BJ (cell line): ENCODE data around the gene CEP85L. TPM values are rescaled to one million over a fixed set of nuclear protein-coding genes. Genes with fewer than 3 reads are reported as not detected.

ENCODE experiments used
- CTCF ChIA-PET: fragments of 350-600 bp; formaldehyde crosslinking; extraction: SDS; loops from one replicate; lab custom pipeline; 2021; ENCODE audit warnings: antibody characterized with exemption, inconsistent platforms; lab: Yijun Ruan, JAX
- POLR2A ChIA-PET: fragments of 300-600 bp; sonication (Branson Sonifier 250); formaldehyde crosslinking; extraction: SDS; loops from one replicate; lab custom pipeline; 2021; ENCODE audit warnings: antibody characterized with exemption; lab: Charles Lee
- DNase-seq: peaks from one replicate; pipeline ENCODE4 v3.0.0-alpha.2; 2011; ENCODE audit warnings: low read depth
- H3K27me3 ChIP-seq: 2 replicates; pipeline ENCODE4 v1.6.0; 2011; ENCODE audit warnings: low read length; ENCODE audit not compliant: control insufficient read depth, insufficient read depth
- H3K36me3 ChIP-seq: 2 replicates; pipeline ENCODE4 v1.5.1; 2011; ENCODE audit warnings: low read length; ENCODE audit not compliant: control insufficient read depth, insufficient read depth
- H3K4me3 ChIP-seq: 2 replicates; pipeline ENCODE4 v1.5.1; 2011; ENCODE audit warnings: low read depth, mild to moderate bottlenecking, control low read depth, low read length
- CTCF ChIP-seq: IDR thresholded peaks from 2 replicates; pipeline ENCODE4 v1.5.1; 2011; ENCODE audit warnings: low read depth, mild to moderate bottlenecking, control low read depth, inconsistent platforms, low read length, moderate library complexity; ENCODE audit not compliant: insufficient read depth
- polyA plus RNA-seq: library from polyadenylated mRNA; depleted of rRNA; stranded (reverse); fragments of >200 nt; gene quantifications from 2 replicates; pipeline ENCODE4 v1.2.3, GENCODE V29; 2011

Gene CEP85L
- polyA plus RNA-seq, 1 experiment: 2.6 TPM

GRCh38 chr6:118562959-118563358, 88.4 kb downstream of the CEP85L start:
- no peaks in the 10 kb centered on the region for H3K27me3 ChIP-seq
- TF ChIP-seq CTCF: no peak
- DNase-seq: no peak
- H3K36me3 ChIP-seq: no peaks in the 10 kb centered on the region
- H3K4me3 ChIP-seq: no peak overlapping the region
- CTCF ChIA-PET: interaction anchor here (1.1 kb wide), 1 partner anchor 280 kb away, joined by 3 read pairs; no protein-coding TSS in a partner anchor
- POLR2A ChIA-PET: no interaction called here

GRCh38 chr6:118562248-118562647, 89.1 kb downstream of the CEP85L start:
- ChIA-PET POLR2A (no interaction called here), CTCF (interaction anchor here (1.1 kb wide), 1 partner anchor 279 kb away, joined by 3 read pairs; no protein-coding TSS in a partner anchor)
- Histone ChIP-seq H3K36me3 (no peaks in the 10 kb centered on the region), H3K4me3 (no peak overlapping the region), H3K27me3 (no peaks in the 10 kb centered on the region)
- no peak for DNase-seq
- TF ChIP-seq CTCF: no peak

- DNase-seq: no peak
- TF ChIP-seq CTCF: no peak
- ChIA-PET CTCF (no interaction called here), POLR2A (no interaction called here)
- Histone ChIP-seq H3K4me3 (no peak overlapping the region), H3K27me3 (no peaks in the 10 kb centered on the region), H3K36me3 (no peaks in the 10 kb centered on the region)
These were observed 91.7 kb downstream of the CEP85L start for GRCh38 chr6:118559659-118560058.

- Histone ChIP-seq H3K36me3 (no peaks in the 10 kb centered on the region), H3K4me3 (no peak overlapping the region), H3K27me3 (no peaks in the 10 kb centered on the region)
- TF ChIP-seq CTCF: no peak
- CTCF ChIA-PET: interaction anchor here (0.9 kb wide), 1 partner anchor 22 kb away, joined by 3 read pairs; no protein-coding TSS in a partner anchor
- POLR2A ChIA-PET: no interaction called here
- no peak for DNase-seq
These were observed 92.8 kb downstream of the CEP85L start for GRCh38 chr6:118558464-118559217.

DNA sequence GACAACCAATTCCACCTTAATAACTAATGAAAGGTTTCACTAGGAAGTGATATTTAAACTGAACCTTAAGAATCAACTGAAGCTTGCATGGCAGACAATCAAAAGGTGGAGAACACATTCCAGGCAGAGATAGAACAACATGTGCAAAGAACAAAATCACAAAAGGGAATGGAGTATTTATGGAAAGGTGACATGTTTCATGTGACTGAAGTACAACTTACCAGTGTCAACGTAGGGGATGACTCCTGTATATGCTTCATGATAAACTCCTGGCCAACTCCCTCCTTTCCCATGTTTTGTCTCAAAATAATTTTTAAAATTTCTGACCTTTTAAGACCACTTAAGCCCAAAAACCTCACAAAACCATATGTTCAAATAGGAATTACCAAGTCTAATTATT, 96.7 kb downstream of the CEP85L start:
- H3K36me3 ChIP-seq: no peaks in the 10 kb centered on the region
- H3K27me3 ChIP-seq: no peaks in the 10 kb centered on the region
- H3K4me3 ChIP-seq: no peak overlapping the region
- no peak for DNase-seq
- ChIA-PET POLR2A (no interaction called here), CTCF (interaction anchor here (1.0 kb wide), 1 partner anchor 11 kb away, joined by 3 read pairs; no protein-coding TSS in a partner anchor)
- TF ChIP-seq CTCF: no peak
